Hepatocyte (in vitro differentiated cells): ENCODE results near the gene FLACC1.

ENCODE experiments used
- EZH2 ChIP-seq: fragments of 200-600 bp; sonication (generic); IDR thresholded peaks from 2 replicates; pipeline ENCODE4 v1.6.1; 2016; ENCODE audit warnings: antibody characterized with exemption, mild to moderate bottlenecking, borderline replicate concordance
- TF ChIP-seq, protein P1 (sequence below): fragments of 200-600 bp; sonication (generic); IDR thresholded peaks from 2 replicates; pipeline ENCODE4 v1.5.1; 2016; ENCODE audit warnings: antibody characterized with exemption, mild to moderate bottlenecking; ENCODE audit not compliant: poor library complexity

DNA sequence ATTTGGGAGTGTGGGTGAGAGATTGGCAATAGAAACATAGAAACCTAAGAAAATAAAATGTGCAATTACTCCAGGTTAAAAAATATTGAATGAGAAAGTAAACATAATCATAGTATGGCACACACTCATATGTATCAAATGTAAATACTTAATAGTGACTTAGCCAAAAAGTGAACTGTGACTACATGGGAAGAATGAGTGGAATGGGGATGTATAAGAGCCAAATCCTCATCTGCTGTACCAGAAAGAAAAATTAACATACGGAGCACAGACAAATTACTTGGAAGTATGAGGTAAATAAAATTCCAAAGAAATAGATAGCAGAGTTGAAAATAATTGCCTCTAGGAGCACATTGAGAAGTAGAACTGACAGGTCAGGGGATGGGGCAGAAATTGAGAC lies 4.0 kb downstream of the FLACC1 start:
- TF ChIP-seq, protein P1, sequence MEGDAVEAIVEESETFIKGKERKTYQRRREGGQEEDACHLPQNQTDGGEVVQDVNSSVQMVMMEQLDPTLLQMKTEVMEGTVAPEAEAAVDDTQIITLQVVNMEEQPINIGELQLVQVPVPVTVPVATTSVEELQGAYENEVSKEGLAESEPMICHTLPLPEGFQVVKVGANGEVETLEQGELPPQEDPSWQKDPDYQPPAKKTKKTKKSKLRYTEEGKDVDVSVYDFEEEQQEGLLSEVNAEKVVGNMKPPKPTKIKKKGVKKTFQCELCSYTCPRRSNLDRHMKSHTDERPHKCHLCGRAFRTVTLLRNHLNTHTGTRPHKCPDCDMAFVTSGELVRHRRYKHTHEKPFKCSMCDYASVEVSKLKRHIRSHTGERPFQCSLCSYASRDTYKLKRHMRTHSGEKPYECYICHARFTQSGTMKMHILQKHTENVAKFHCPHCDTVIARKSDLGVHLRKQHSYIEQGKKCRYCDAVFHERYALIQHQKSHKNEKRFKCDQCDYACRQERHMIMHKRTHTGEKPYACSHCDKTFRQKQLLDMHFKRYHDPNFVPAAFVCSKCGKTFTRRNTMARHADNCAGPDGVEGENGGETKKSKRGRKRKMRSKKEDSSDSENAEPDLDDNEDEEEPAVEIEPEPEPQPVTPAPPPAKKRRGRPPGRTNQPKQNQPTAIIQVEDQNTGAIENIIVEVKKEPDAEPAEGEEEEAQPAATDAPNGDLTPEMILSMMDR = no peak
- TF ChIP-seq EZH2 = no peak
